ENCODE data around the gene PALM.
"Not testable (repeated sequence)": the region's sequence is repeated elsewhere in the genome, so short reads cannot be mapped to it uniquely, and the experiment has no call there.

Gene PALM

DNA sequence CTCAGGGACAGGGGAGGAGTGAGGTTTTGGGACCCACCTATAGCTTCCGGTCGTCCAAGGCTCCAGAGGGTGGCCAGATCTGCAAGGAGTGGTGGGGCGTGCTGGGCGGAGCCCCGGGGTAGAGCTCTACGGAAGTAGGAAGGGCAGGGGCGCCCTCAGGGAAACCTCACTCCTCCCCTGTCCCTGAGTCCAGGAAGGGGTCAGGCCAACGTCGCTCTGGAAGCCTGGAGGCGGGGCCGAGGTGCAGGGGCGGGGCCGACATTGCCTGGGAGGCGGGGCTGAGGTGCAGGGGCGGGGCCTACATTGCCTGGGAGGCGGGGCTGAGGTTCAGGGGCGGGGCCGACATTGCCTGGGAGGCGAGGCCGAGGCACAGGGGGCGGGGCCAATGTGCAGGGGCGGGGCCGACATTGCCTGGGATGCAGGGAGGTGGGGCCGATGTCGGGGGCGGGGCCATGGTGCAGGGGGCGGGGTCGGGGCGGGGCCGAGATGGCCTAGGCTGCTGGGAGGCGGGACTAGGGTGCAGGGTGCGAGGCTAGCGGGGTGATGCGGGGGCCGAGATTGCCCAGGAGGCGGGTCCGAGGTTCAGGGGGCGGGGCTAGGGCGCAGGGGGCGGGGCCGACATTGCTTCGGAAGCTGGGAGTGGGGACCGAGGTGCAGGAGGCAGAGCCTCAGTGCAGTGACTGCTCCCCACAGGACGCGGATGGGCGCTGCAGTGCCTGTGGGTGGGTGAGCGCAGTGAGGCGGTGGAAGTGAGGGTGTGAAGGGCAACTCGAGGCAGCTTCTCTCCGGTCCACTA lies 4.9 kb upstream of the PALM start:
- FAIRE-seq: no peak

DNA sequence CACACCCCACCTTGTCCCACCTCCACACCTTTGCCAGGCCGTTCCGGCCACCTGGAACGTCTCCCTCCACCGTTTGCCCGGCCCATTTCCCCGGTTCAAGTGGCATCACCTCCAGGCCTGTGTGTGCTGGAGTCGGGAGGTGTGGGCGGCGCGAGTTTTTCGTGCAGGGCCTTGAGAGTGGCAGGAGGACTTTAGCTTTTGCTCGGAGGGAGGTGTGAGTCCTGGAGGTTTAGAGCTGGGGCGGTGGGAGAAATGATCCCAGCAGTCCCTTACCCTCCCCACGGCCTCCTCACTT lies 4.3 kb upstream of the PALM start:
- DNase-seq (ENCODE audit: low spot score) (no peak), FAIRE-seq (no peak)

More for the DNA sequence above, 4.9 kb upstream of the PALM start:
- no peak for DNase-seq (ENCODE audit: low spot score)

DNA sequence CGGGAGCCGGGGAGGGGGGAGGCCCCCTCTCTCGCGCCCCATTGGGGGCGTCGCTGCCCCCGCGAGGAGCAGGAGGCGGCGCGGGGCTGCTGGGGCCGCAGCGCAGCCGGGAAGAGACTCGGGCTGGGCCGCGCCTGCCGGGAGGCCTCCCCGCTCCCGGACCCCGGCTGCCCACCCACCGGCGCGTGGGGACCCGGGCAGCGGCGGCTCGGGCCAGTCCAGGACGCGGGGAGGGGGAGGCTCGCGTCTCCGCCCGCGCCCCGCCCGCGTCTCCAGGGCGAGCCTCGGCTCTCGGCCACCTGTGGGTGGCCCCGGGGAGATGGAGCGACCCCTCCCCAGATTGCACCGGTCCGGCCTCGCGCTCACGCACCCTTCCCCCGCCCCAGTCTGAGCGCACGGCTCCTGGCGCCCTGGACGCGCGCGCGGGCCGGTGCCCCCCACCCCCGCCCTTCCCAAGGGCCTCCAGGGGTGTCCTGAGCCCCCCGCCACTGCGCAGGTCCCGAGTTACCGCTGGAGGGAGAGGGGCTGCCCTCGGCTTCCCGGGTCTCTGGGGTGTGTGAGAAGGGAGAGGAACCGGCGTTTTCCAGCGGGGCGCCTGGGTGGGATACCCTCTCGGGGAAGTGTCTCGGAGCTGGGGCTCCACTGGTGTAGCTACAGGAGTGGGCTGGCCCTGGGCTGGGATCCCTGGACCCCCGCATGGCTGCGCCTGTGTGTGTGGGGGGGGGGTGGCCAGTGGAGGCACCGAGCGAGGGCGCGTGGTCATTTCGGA lies 645 bp downstream of the PALM start:
- DNase-seq (ENCODE audit: low spot score): no peak
- no peak for FAIRE-seq

DNA sequence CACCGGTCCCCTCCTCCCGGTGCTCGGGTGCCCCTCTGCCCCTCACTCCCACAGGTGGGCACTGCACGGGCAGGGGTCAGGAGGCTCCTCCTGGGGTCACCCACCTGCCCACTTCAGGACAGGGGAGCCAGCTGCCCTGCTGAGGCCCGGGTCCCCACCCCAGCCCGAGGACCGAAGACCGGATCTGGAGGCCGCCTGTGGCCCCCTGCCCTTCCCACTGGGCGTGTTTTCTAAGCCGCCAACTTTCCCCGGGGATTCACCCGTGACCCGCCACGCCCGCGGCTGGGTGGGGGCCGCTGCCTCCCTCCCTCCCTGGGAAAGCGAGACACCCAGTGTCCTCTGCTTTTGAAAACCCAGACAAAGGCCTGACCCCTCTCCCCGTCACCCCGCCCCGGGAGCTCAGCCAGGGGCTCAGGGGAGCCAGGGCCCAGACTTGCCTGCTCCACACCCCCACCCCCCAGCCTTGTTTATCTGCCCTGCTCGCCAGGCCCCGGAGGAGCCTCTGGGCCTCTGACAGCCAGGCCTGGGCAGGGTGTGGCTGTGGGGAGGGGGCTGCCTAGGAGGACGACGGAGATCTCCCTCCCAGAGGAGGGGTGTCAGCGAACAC lies 1.3 kb downstream of the PALM start:
- no peak for DNase-seq (ENCODE audit: low spot score)
- FAIRE-seq: no peak

DNA sequence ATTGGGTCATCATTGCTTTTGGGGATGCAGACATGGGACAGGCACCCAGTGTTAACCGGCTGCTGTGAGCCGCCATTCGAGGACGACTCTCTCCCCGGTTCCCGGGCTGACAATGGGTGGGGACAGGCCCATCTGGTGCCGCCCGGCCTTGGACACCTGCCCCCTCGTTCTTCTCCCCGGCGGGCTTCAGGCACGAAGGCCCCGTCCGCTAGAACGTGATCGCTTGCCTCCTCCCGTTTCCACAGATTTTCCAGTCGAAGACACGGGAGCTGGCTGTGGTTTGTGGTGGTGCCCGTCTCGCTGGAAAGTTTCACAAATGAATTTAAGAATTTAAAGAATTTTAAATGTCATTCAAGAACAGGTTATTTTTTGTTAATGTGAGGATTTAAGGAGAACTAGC lies 2.0 kb downstream of the PALM start:
- FAIRE-seq (no peak), DNase-seq (ENCODE audit: low spot score) (no peak)

DNA sequence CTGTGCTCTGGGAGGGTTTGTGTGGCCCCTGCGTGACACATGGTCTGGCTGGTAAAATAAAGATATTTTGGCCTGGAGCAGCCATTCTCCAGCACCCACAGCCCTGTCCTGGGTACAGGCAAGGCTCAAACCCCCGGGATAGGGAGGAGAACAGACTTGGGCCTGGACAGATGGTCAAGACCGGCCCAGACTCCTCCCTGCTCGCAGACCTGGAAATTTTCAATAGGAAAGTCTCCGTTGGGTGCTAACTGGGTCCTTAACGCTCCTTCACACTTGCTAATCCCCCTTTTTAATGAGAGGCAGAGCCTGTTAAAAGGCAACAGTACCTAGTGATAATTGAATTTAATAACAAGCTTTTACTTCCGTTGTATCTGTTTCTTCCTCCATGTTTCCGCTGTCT lies 2.5 kb downstream of the PALM start:
- FAIRE-seq: no peak

DNA sequence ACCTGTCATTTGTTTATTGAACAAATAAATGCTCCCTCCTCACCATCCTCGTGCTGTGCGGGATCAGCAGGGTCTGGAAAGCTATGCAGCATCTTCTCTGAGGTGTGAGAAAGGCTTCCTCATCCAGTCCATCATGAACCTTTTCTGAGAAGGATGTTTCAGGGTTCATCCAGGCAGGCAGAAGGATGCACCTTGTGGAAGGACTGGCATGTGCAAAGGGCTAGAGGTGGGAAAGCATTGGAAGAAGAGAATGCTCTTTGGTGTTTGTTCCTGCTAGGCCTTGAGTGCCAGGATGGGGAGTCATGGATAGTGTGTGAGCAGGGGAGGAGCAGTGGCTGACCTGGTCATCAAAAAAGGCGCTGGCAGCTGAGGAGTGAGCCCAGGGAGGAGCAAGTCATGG lies 6.6 kb downstream of the PALM start:
- DNase-seq (ENCODE audit: low spot score) (no peak), FAIRE-seq (no peak)

More for the DNA sequence above, 2.5 kb downstream of the PALM start:
- DNase-seq (ENCODE audit: low spot score): no peak

DNA sequence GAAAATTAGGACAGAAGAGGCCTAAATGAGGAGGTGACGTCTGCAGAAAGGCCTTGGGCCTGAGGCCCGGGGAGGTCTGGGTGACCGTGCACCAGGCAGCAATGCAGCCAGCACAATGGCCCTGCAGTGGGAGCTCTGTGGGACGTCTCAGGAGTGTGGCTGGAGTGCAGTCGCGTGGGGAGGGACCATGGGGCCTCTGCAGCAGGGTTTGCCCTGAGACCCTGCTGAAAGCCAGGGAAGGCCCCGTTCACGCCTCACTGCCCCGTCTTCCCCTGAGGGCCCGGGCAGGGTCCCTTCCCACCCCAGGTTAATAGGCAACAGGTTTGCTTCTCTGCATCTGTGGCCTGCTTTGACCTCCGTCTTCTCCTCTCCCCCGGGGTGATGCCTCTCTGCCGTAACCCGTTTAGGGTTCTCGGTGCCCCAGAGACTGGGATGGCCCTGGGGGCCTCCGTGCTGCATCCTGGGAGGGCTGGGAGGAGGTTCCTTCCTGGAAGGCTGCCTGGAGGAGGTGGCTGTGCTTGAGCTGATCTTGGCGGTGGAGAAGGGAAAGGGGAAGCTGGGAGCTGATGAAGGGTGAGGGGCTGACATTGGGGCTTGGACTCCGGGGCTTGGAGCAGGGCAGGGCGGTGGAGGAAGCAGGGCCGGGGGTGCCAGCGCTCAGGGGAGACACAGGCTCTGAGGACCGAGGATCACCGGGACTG lies 9.7 kb downstream of the PALM start:
- no peak for DNase-seq (ENCODE audit: low spot score)
- no peak for FAIRE-seq

DNA sequence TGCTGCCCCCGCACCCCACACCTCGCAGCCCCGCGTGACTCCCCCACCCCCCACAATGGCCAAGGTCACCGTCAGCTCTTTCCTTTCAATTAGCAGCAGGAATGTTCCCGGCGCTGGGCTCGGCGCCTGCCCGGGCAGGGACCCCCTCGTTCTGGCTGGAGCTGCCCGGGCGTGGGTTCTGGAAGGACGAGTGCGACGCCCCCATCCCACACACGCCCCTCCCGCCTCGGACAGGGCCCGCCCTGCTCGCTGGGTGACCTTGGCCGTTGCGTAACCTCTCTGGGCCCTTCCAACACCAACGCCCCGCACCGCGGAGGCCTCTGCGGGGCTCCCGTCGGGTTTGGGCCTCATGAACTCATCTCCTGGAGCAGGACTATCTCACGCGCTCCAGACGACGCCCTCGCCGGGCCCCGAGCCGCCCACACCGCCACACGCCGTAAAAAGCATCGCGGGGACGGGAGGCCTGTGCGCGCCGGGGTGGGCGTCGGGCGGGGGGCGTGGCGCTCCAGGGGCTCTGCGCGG lies 10.3 kb downstream of the PALM start:
- FAIRE-seq (no peak), DNase-seq (ENCODE audit: low spot score) (no peak)

DNA sequence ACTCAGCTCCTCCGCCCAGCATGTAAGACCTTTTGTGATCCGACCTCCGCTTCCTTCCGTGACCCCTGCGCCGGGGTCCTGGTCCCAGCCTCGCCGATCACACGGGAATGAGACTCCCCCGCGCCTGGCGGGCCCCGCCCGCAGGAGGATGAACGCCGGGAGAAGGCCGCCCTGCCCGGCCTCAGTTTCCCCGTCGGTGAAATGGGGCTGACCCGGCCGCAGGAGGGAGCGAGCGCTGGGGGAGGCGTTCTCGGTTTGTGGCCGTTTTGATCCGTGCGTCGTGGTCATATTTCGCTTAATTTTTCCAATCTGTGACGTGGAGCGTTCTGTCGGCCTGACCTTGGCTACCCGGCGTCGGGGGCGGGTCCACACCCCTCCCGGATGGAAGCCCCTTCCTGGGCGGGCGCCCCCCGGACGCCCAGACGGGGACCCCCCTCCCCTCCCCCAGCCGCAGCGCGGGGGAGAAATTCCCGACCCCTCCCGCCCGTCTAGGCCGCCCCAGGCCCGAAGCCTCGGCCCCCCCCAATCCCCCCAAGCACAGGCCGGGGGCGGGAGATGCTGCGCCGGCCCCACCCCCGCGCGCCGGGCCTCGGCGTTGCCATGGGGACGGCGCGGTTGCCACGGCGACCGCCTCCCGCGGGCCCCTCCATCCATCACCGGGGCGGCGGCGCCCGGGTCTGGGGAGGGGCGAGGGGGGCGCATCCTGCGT lies 11.1 kb downstream of the PALM start:
- no peak for DNase-seq (ENCODE audit: low spot score)
- FAIRE-seq: no peak

DNA sequence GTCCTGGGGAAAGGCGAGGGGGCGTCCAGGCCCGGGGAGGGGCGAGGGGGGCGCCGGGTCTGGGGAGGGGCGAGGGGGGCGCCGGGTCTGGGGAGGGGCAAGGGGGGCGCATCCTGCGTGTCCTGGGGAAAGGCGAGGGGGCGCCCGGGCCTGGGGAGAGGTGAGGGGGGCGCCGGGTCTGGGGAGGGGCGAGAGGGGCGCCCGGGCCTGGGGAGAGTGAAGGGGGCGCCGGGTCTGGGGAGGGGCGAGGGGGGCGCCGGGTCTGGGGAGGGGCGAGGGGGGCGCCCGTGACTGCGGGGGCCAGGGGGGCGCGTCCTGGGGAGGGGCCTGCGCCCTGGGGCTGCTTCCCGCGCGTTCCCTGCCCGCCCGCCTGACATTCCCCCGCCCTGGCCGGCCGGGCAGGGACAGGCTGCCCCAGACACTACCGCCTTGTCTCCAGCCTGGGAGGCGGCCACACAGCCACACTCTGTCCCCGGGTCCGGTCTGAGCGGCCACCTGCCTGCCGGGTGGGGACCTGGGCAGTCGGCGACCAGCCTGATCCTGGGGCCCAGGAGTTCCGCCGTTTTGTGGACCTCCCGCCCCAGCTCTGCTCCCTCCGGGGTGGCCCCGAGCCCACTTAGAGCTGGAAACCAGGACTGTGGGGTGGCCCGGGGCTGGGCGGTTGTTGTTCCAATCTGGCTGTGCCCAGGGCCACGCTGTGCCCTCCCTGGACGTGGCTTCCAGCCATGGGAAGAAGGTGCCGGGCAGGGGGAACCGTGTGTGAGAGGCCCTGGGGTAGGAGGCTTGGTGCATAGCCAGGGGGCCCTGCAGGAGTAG lies 11.8 kb downstream of the PALM start:
- FAIRE-seq (no peak), DNase-seq (ENCODE audit: low spot score) (no peak)

DNA sequence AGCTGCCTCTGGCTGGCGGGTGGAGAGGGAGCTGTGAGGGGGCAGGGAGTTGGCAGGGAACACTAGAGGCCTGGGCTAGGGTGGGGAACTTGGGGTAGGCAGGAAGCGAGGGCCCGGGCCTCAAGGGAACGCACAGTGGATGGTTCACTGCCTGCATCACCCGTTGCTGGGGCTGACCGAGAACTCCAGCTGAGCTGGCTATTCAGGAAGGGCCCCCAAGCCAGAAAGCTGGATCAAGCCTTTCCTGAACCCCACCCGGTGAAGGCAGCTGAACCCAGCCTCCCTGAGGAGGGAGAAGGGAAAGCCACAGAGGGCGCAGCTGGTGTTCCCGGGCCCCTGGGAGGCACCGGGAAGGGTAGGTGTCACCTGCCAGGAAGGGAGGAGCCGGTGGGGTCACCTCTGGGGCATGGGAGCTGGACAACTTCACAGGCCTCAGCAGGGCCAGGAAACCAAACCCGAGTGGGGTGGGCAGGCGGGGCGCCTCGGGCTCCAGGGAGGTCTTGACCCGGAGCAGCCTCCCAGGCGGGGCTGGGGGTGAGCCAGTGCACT lies 13.9 kb downstream of the PALM start:
- FAIRE-seq (no peak), DNase-seq (ENCODE audit: low spot score) (no peak)

DNA sequence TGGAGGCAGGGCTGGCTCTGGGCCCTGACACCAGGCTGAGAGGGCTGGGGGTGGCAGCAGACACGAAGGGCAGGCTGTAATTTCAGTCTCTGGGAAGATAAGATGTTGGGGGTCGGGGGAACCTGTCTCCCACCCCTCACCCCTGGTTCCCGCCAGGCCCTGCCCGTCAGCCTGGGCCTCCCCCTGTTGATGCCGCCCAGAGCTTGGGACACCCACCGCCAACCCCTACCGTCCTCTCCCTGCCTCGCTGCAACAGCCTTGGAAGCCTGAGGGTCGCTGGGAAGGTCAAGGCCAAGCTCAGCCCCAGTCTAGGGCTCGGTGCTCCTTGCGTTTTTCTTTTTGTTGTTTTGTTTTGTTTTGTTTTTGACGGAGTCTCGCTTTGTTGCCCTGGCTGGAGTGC lies 14.5 kb downstream of the PALM start:
- DNase-seq (ENCODE audit: low spot score) (no peak), FAIRE-seq (no peak)

DNA sequence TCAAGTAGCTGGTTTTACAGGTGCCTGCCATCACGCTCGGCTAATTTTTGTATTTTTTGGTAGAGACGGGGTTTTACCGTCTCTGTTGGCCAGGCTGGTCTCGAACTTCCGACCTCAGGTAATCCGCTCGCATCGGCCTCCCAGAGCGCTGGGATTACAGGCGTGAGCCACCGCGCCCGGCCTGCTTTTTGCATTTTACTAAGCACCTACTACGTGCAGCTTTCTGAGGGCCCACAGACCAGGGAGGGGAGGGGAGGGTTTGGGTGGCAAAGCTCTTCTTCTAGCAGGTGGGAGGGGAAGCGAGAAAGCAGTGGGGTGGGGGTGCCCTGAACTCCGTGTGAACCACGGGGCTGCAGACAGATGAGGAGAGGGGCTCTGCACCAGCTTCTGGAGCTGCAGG lies 15.0 kb downstream of the PALM start:
- FAIRE-seq: no peak
- DNase-seq (ENCODE audit: low spot score): no peak

DNA sequence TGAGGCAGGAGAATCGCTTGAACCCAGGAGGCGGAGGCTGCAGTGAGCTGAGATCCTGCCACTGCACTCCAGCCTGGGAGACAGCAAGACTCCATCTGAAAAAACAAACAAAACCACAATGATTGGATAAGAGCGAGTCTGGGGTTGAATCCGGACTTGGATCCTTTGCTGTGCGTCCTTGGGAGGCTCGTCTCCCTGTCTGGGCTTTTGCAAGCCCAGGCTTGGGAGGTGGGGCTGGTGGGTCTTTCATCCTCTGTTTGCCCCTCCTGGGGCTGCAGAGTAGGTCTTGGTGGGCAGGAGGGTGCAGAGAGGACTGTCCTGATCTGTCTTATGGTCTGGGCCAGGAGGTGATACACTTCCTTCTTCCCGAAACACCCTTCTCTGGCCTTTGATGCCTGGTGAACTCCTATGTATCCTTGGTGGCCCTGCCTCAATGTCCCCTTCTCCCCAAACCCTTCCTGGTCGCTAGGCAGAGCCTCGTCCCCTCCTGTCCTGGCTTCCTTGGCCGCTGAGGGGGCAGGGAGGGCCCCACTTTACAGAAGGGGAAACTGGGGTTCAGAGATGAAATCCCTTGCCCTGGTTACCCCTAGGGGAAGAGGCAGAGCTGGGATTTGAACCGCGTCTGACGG lies 16.8 kb downstream of the PALM start:
- no peak for DNase-seq (ENCODE audit: low spot score)
- no peak for FAIRE-seq

DNA sequence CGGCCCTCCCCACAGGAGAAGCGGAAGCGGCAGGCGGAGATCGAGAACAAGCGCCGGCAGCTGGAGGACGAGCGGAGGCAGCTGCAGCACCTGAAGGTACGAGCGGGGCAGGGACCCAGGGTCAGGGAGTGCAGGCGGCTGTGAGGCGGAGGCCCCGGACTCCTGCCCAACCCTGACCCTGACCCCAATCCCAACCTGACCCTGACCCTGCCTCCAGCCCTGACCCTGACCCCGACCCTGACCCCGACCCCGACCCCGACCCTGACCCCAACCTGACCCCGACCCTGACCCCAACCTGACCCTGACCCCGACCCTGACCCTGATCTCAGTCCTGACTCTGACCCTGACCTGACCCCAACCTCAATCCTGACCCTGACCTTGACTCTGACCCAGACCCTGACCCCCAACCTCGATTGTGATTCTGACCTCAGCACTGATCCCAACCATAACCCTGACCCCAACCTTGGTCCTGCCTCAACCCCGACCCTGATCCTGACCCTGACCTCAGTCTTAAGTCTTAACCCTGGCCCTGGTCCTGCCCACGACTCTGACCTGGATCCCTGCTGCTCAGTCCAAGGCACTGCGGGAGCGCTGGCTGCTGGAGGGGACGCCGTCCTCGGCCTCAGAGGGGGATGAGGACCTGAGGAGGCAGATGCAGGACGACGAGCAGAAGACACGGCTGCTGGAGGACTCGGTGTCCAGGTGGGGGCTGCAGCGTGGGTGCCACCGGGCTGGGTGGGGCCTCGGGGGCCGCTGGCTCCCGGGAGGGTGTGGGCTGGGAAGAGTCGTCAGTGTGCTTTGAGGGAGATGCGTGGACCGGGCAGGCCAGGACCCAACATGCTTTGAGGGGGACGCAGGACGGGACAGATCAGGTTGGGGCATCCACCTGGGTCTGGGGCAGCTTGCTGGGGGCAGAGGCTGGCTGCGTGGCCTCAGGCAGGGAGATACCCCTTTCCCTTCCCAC lies 18.5 kb downstream of the PALM start:
- no peak for FAIRE-seq

DNA sequence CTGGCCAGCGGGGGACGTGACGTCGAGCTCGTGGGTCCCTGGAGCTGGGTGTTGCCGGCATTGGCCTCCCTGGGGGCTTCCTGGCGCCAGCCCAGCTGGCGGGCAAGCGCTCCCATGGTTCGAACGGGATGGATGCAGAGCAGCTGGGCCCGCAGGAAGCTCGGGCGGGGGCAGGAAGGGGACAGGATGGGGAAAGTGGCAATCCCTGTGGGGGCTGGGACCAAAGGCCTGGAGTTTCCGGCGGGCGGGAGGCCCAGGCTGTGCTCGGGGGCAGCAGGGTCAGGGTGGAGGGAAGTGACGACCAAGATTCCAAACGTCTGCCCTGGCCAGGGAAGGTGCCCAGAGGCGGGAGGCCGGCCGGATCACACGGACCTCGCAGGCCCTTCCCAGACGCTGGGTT lies 19.3 kb downstream of the PALM start:
- DNase-seq (ENCODE audit: low spot score): no peak

More for the DNA sequence above, 18.5 kb downstream of the PALM start:
- no peak for DNase-seq (ENCODE audit: low spot score)

DNA sequence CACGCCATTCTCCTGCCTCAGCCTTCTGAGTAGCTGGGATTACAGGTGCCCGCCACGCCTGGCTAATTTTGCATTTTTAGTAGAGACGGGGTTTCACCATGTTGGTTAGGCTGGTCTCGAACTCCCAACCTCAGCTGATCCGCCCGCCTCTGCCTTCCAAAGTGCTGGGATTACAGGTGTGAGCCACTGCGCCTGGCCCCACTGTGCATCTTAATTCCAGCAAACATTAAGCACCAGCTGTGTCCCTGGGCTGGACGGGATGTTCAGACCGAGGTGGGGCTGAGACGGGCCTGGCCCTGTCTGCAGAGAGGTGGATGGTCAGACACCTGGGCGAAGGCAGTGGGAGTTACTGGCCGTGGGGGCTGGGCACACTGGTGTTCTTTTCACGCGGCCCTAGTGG lies 20.8 kb downstream of the PALM start:
- DNase-seq (ENCODE audit: low spot score); FAIRE-seq: not testable (repeated sequence)

More for the DNA sequence above, 19.3 kb downstream of the PALM start:
- FAIRE-seq: no peak

Measured in RCC 7860 (cell line).